ENCODE measurements around the gene KPNB1. TPM values are rescaled to one million over a fixed set of nuclear protein-coding genes. Genes with fewer than 3 reads are reported as not detected.

The KPNB1 gene
- total RNA-seq, 1 experiment from 2014 or later: 742 TPM

DNA sequence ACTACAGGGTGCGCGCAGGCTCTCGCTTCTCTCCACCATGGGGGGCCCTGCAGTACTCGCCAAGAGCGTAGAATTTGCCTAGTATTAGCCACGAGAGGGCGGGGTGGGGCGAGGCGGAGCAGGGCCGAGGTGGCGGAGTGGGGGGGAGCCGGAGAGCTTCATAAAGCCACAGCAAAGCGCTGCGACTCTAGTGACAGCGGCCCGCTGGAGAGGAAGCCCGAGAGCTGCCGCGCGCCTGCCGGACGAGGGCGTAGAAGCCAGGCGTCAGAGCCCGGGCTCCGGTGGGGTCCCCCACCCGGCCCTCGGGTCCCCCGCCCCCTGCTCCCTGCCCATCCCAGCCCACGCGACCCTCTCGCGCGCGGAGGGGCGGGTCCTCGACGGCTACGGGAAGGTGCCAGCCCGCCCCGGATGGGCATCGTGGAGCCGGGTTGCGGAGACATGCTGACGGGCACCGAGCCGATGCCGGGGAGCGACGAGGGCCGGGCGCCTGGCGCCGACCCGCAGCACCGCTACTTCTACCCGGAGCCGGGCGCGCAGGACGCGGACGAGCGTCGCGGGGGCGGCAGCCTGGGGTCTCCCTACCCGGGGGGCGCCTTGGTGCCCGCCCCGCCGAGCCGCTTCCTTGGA, 83.4 kb downstream of the KPNB1 start, which contains the start of gene TBX21:
Gene TBX21, plus strand, starts transcription at position 190 of the 627 bp plus-strand sequence. Its CDS starts 219 bp downstream, at position 409.
- H3K9me3 Mint-ChIP-seq: peaks cover 0 to 2% of the 10 kb centered on the region in 2 experiments; a peak in 1 of 5 replicates
- Histone ChIP-seq H3K4me2 (ENCODE audit: insufficient read depth, insufficient read length, low read length) (peak within 1 kb of the TSS; percentile 67), H3K18ac (ENCODE audit: insufficient read length, low read depth, low read length) (no peak within 1 kb of the TSS), H3K23me2 (ENCODE audit: insufficient read length, low read depth, low read length, poor library complexity, severe bottlenecking) (peaks cover 9% of the 10 kb centered on the region), H2AFZ (ENCODE audit: low read length) (no peak within 1 kb of the TSS), H4K20me1 (ENCODE audit: control insufficient read depth, insufficient read depth, insufficient read length) (no peaks in the 10 kb centered on the region), H4K91ac (ENCODE audit: insufficient read length, low read depth, low read length) (no peak within 1 kb of the TSS), H3K4ac (ENCODE audit: low read depth, low read length) (no peak within 1 kb of the TSS), H2BK15ac (ENCODE audit: low read depth, low read length) (no peak within 1 kb of the TSS), H2BK120ac (ENCODE audit: low read depth, low read length, poor library complexity, severe bottlenecking) (no peak within 1 kb of the TSS), H3T11ph (ENCODE audit: low read length) (no peak within 1 kb of the TSS), H3K14ac (ENCODE audit: insufficient read depth, low read length) (no peak within 1 kb of the TSS), H4K8ac (replicated peaks; ENCODE audit: insufficient read length, low read depth, low read length) (no peak within 1 kb of the TSS), H2BK20ac (ENCODE audit: low read depth, low read length, poor library complexity, severe bottlenecking) (no peak within 1 kb of the TSS), H3K9ac (ENCODE audit: extremely low read depth, insufficient read length, low read length) (no peak within 1 kb of the TSS), H3K56ac (ENCODE audit: insufficient read length, low read depth, low read length) (no peak within 1 kb of the TSS), H3K9me3 (ENCODE audit: control insufficient read depth, low read depth, low read length) (no peaks in the 10 kb centered on the region), H3K23ac (ENCODE audit: insufficient read length, low read depth, low read length) (no peak within 1 kb of the TSS), H3K27me3 (ENCODE audit: insufficient read depth, low read length) (peaks cover 26% of the 10 kb centered on the region), H3K4me1 (ENCODE audit: insufficient read depth, low read length) (no peaks in the 10 kb centered on the region), H2BK5ac (ENCODE audit: insufficient read length, low read length) (no peak within 1 kb of the TSS), H3K27ac (ENCODE audit: insufficient read length, low read depth, low read length) (no peak within 1 kb of the TSS), H3K79me1 (ENCODE audit: insufficient read depth, low read depth, low read length, poor library complexity, severe bottlenecking) (no peaks in the 10 kb centered on the region), H2BK12ac (ENCODE audit: insufficient read length, low read depth, low read length) (no peak within 1 kb of the TSS), H4K5ac (ENCODE audit: insufficient read length, low read depth, low read length) (no peak within 1 kb of the TSS), H3K79me2 (ENCODE audit: insufficient read depth, low read length) (no peaks in the 10 kb centered on the region), H2AK5ac (ENCODE audit: insufficient read length, low read length) (no peak within 1 kb of the TSS)
- peaks cover 82% of the 10 kb centered on the region for H3K27me3 Mint-ChIP-seq (ENCODE audit: low read depth)
- no peak within 1 kb of the TSS for H3K27ac Mint-ChIP-seq
- no peaks in the 10 kb centered on the region; a peak in 1 of 7 replicates for H3K36me3 Mint-ChIP-seq (ENCODE audit: insufficient read depth in 1 of 3, low read depth in 3 of 3)
- H3K4me3 Mint-ChIP-seq: peak within 1 kb of the TSS; percentile 59 to 86
- no CpG with 5 or more reads among the region's 73 CpGs for WGBS (ENCODE audit: extremely low coverage, insufficient read length, low lambda C conversion rate)
- TF ChIP-seq, protein P1, sequence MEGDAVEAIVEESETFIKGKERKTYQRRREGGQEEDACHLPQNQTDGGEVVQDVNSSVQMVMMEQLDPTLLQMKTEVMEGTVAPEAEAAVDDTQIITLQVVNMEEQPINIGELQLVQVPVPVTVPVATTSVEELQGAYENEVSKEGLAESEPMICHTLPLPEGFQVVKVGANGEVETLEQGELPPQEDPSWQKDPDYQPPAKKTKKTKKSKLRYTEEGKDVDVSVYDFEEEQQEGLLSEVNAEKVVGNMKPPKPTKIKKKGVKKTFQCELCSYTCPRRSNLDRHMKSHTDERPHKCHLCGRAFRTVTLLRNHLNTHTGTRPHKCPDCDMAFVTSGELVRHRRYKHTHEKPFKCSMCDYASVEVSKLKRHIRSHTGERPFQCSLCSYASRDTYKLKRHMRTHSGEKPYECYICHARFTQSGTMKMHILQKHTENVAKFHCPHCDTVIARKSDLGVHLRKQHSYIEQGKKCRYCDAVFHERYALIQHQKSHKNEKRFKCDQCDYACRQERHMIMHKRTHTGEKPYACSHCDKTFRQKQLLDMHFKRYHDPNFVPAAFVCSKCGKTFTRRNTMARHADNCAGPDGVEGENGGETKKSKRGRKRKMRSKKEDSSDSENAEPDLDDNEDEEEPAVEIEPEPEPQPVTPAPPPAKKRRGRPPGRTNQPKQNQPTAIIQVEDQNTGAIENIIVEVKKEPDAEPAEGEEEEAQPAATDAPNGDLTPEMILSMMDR (conservative IDR thresholded peaks at IDR 0.05): peak; percentile 51
- peaks cover 9 to 15% of the 10 kb centered on the region in 2 experiments for H3K4me1 Mint-ChIP-seq
- peak; percentile 89 for DNase-seq
